Gastroesophageal sphincter (tissue), 4 donors: ENCODE data around the gene OSGIN1. TPM values are rescaled to one million over a fixed set of nuclear protein-coding genes. Genes with fewer than 3 reads are reported as not detected.

Experiments used
- ATAC-seq: fragments of 150-250 bp; one replicate; pipeline ENCODE4 v1.9.1; 2016; ENCODE audit warnings: mild to moderate bottlenecking, moderate library complexity
- H3K27ac ChIP-seq, 4 donors: fragments of 200-600 bp; sonication (generic) in 3 of 4; 1 replicate in 3 of 4; 2 replicates in 1 of 4; pipeline ENCODE4 v1.5.1; 2016 to 2019
- H3K27me3 ChIP-seq: fragments of 200-600 bp; sonication (generic); one replicate; pipeline ENCODE4 v1.5.1; 2019
- H3K36me3 ChIP-seq, 2 donors: fragments of 200-600 bp; sonication (generic); one replicate each; pipeline ENCODE4 v1.5.1; 2019; ENCODE audit warnings: control low read depth in 1 of 2
- H3K4me1 ChIP-seq, 3 donors: fragments of 200-600 bp; sonication (generic); 1 replicate in 2 of 3; 2 replicates in 1 of 3; pipeline ENCODE4 v1.5.1; 2016 to 2019; ENCODE audit warnings: control low read depth in 2 of 3
- H3K4me3 ChIP-seq, 2 donors: fragments of 200-600 bp; sonication (generic); one replicate each; pipeline ENCODE4 v1.5.1; 2019; ENCODE audit warnings: mild to moderate bottlenecking in 1 of 2, moderate library complexity in 1 of 2
- H3K9me3 ChIP-seq, 3 donors: fragments of 200-600 bp; sonication (generic); one replicate each; pipeline ENCODE4 v1.5.1; 2017 to 2019; ENCODE audit warnings: control low read depth in 2 of 3
- CTCF ChIP-seq, 4 experiments: fragments of 200-600 bp in 2 of 4; fragments of 450-650 bp in 2 of 4; sonication (generic) in 1 of 4; IDR thresholded peaks; one replicate each; pipeline ENCODE4 v1.5.1; 2017 to 2019; ENCODE audit warnings: antibody characterized with exemption in 4 of 4, mild to moderate bottlenecking in 2 of 4, moderate library complexity in 2 of 4
- EP300 ChIP-seq: sonication (generic); formaldehyde crosslinking; IDR thresholded peaks from one replicate; pipeline ENCODE4 v1.6.1; 2017; ENCODE audit warnings: antibody characterized with exemption, mild to moderate bottlenecking
- POLR2A ChIP-seq, 2 donors: fragments of 450-650 bp; IDR thresholded peaks; one replicate each; pipeline ENCODE4 v1.6.1; 2017; ENCODE audit warnings: antibody characterized with exemption in 2 of 2, mild to moderate bottlenecking in 2 of 2, moderate library complexity in 1 of 2
- POLR2AphosphoS5 ChIP-seq: sonication (generic); formaldehyde crosslinking; IDR thresholded peaks from one replicate; pipeline ENCODE4 v1.6.1; 2017; ENCODE audit warnings: antibody characterized with exemption
- WGBS, 2 donors: methylation state at CpG; one replicate each; pipeline ENCODE4 v1.1.5; 2018; ENCODE audit warnings: low coverage in 1 of 2; 5-methylcytosine and 5-hydroxymethylcytosine counted together
- total RNA-seq, 4 donors: library from RNA; depleted of rRNA; stranded (reverse); fragments of >200 nt; gene quantifications; one replicate each; pipeline ENCODE4 v1.1.0, GENCODE V29; 2016

Gene OSGIN1
- total RNA-seq, 4 donors from 2014 or later: 7.9 to 12.5 (median 9.4) TPM

DNA sequence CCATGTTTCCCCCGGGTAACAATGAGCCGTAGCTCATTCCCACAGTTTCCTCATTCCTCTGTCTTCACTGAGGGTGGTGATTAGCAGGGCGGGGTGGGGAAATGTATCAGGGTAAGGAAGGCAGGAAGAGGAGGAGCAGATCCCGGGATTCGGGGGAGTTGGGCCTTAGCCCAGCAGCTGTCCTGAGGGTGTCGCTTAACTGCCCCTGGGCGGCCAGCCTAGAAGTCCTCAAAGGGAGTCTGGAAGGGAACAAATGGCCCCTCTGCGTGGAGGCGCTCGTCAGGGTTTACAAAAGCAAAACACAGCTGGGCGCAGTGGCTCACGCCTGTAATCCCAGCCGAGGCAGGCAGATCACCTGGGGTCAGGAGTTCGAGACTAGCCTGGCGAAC is 39.8 kb upstream of the OSGIN1 start:
- Histone ChIP-seq H3K27me3 (no peaks in the 10 kb centered on the region), H3K27ac (peak overlapping the region in 3 of 4 donors; percentile 72 to 78 (median 77)), H3K4me1 (peaks cover 0 to 13% (median 0%) of the 10 kb centered on the region in 3 donors), H3K4me3 (no peak overlapping the region), H3K9me3 (no peaks in the 10 kb centered on the region), H3K36me3 (peaks cover 0 to 97% of the 10 kb centered on the region in 2 donors)
- TF ChIP-seq POLR2AphosphoS5 (no peak), POLR2A (IDR thresholded peaks at IDR 0.05) (no peak), EP300 (no peak), CTCF (IDR thresholded peaks at IDR 0.05) (no peak)
- peak; percentile 94 for ATAC-seq
- WGBS, 2 donors: 0 to 65% methylated on average over 1 to 2 of the region's 15 CpGs

DNA sequence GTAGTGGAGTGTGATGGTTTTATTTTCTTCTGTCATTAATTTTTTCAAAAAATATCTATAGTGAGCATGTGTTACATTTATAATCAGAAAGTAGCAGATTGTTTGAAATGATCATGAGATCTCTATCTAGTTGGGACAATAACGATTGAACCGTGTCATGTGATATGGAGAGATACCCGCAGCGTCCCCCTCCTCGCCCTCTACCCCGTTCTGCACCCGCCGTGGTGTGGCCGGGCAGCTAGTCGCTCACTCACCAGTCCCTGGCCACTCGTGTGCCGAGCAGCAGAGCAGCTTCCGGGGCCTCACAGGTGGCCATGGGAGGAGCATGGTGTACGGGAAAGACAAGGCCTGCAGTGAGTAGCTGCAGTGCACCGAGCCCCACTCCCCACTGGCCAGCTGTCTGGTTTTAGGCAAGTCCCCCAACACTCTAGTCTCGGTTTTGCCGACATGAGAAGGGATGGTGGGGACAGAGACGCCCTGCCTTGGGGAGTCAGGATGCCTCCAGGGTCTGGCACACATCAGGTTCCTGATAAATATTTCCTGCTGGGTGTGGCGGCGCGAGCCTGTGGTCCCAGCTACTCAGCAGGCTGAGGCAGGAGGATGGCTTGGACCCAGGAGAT is 38.8 kb upstream of the OSGIN1 start:
- no peak for ATAC-seq
- Histone ChIP-seq H3K9me3 (no peaks in the 10 kb centered on the region), H3K4me3 (no peak overlapping the region), H3K27me3 (no peaks in the 10 kb centered on the region), H3K4me1 (peaks cover 0 to 12% (median 0%) of the 10 kb centered on the region in 3 donors), H3K27ac (peak overlapping the region in 1 of 4 donors; percentile 72), H3K36me3 (peaks cover 0 to 97% of the 10 kb centered on the region in 2 donors)
- TF ChIP-seq CTCF (IDR thresholded peaks at IDR 0.05) (no peak), EP300 (no peak), POLR2A (IDR thresholded peaks at IDR 0.05) (no peak), POLR2AphosphoS5 (no peak)
- 90 to 94% methylated on average over 7 to 10 of the region's 21 CpGs for WGBS, 2 donors

- Histone ChIP-seq H3K9me3 (no peaks in the 10 kb centered on the region), H3K36me3 (peaks cover 0 to 97% of the 10 kb centered on the region in 2 donors), H3K27ac (no peak overlapping the region), H3K4me3 (no peak overlapping the region), H3K4me1 (peaks cover 0 to 12% (median 0%) of the 10 kb centered on the region in 3 donors), H3K27me3 (no peaks in the 10 kb centered on the region)
- ATAC-seq: no peak
- TF ChIP-seq POLR2A (IDR thresholded peaks at IDR 0.05) (no peak), CTCF (IDR thresholded peaks at IDR 0.05) (no peak), EP300 (no peak), POLR2AphosphoS5 (no peak)
- whole genome bisulfite sequencing, 2 donors: 80 to 95% methylated on average over 1 to 7 of the region's 22 CpGs
Observed at GRCh38 chr16:83915081-83915480, 38.0 kb upstream of the OSGIN1 start.

GRCh38 chr16:83915491-83915890 is 37.5 kb upstream of the OSGIN1 start:
- Histone ChIP-seq H3K27me3 (no peaks in the 10 kb centered on the region), H3K36me3 (peaks cover 0 to 97% of the 10 kb centered on the region in 2 donors)
- whole genome bisulfite sequencing, 2 donors: 80 to 93% methylated on average over 1 to 4 of the region's 14 CpGs

More at GRCh38 chr16:83915491-83915890, 37.5 kb upstream of the OSGIN1 start:
- no peak for ATAC-seq
- H3K9me3 ChIP-seq: no peaks in the 10 kb centered on the region
- H3K4me1 ChIP-seq: peaks cover 0 to 12% (median 0%) of the 10 kb centered on the region in 3 donors
- no peak overlapping the region for H3K4me3 ChIP-seq
- TF ChIP-seq POLR2A (IDR thresholded peaks at IDR 0.05) (no peak), CTCF (IDR thresholded peaks at IDR 0.05) (no peak), POLR2AphosphoS5 (no peak), EP300 (no peak)
- H3K27ac ChIP-seq: no peak overlapping the region
